CD4-positive, alpha-beta T cell (primary cell): ENCODE results near the gene ARSJ. TPM values are rescaled to one million over a fixed set of nuclear protein-coding genes. Genes with fewer than 3 reads are reported as not detected.

Experiments
- ATAC-seq: fragments of 200-7000 bp; cut with Tn5 transposase; one replicate; pipeline ENCODE4 v1.10.0; 2022; ENCODE audit warnings: mild to moderate bottlenecking; ENCODE audit not compliant: poor library complexity
- CTCF ChIA-PET: fragments of 350-600 bp; sonication (Branson Sonifier 250); formaldehyde crosslinking; loops from one replicate; lab custom pipeline; 2021; ENCODE audit warnings: antibody characterized with exemption, inconsistent platforms; lab: Charles Lee
- POLR2A ChIA-PET: fragments of 350-600 bp; sonication (Branson Sonifier 250); formaldehyde crosslinking; loops from one replicate; lab custom pipeline; 2021; ENCODE audit warnings: antibody characterized with exemption, inconsistent platforms; lab: Charles Lee
- DNase-seq, 14 experiments: peaks; one replicate each; pipeline ENCODE4 v3.0.0-alpha.2; 2013 to 2020; ENCODE audit warnings: mixed read lengths in 2 of 14
- H3K27ac ChIP-seq, 2 donors: one replicate each; pipeline versions ENCODE4 v1.5.1 to v1.7.0; 2013; ENCODE audit warnings: low read length in 2 of 2, low read depth in 1 of 2, mild to moderate bottlenecking in 1 of 2
- H3K27me3 ChIP-seq, 2 experiments: 1 replicate in 1 of 2; 2 replicates in 1 of 2; pipeline versions ENCODE4 v1.6.1 to v1.7.0; 2013; ENCODE audit warnings: low read length in 2 of 2, control low read depth in 1 of 2, mild to moderate bottlenecking in 1 of 2, moderate library complexity in 1 of 2; ENCODE audit not compliant: insufficient read depth in 2 of 2, control insufficient read depth in 1 of 2
- H3K36me3 ChIP-seq: one replicate; pipeline ENCODE4 v1.6.1; 2013; ENCODE audit warnings: low read length, control low read depth; ENCODE audit not compliant: insufficient read depth
- H3K4me1 ChIP-seq: one replicate; pipeline ENCODE4 v1.6.1; 2013; ENCODE audit warnings: low read length, control low read depth; ENCODE audit not compliant: insufficient read depth
- H3K4me3 ChIP-seq: one replicate; pipeline ENCODE4 v1.5.1; 2013; ENCODE audit warnings: mild to moderate bottlenecking, low read length, moderate library complexity
- H3K9me3 ChIP-seq, 2 experiments: 1 replicate in 1 of 2; 2 replicates in 1 of 2; pipeline versions ENCODE4 v1.6.1 to v1.7.0; 2013; ENCODE audit warnings: low read length in 2 of 2, mild to moderate bottlenecking in 2 of 2, control low read depth in 1 of 2, moderate library complexity in 1 of 2; ENCODE audit not compliant: control insufficient read depth in 1 of 2, insufficient read depth in 1 of 2
- H3K27ac Mint-ChIP-seq: one replicate; pipeline ENCODE4 v1.8.0; 2020; ENCODE audit warnings: mixed read lengths
- H3K27me3 Mint-ChIP-seq: one replicate; pipeline ENCODE4 v1.8.0; 2021; ENCODE audit warnings: mixed read lengths
- H3K36me3 Mint-ChIP-seq: one replicate; pipeline ENCODE4 v1.8.0; 2021; ENCODE audit warnings: low read depth, mixed read lengths
- H3K4me1 Mint-ChIP-seq: one replicate; pipeline ENCODE4 v1.8.0; 2021; ENCODE audit warnings: low read depth, mixed read lengths
- H3K4me3 Mint-ChIP-seq: one replicate; pipeline ENCODE4 v1.8.0; 2020; ENCODE audit warnings: mild to moderate bottlenecking, mixed read lengths
- H3K9me3 Mint-ChIP-seq: one replicate; pipeline ENCODE4 v1.8.0; 2020; ENCODE audit warnings: mixed read lengths
- CTCF ChIP-seq: fragments of 200-600 bp; IDR thresholded peaks from one replicate; pipeline ENCODE4 v1.8.0; 2022; ENCODE audit warnings: antibody characterized with exemption, mild to moderate bottlenecking
- intact Hi-C, 2 experiments: fragments of 100-400 bp; cut with DNase I in 1 of 2; cut with micrococcal nuclease in 1 of 2; formaldehyde crosslinking; loops; one replicate each; pipeline versions ENCODE4 v1.15.1 to v1.9.0; 2023 to 2025; cut with DNase I, micrococcal nuclease
- total RNA-seq, 174 experiments: library from RNA in 2 of 174; stranded (reverse) in 2 of 174; gene quantifications; one replicate each; pipeline ENCODE4 v1.2.3 and lab custom pipeline; 2021 to 2026

Gene ARSJ
- total RNA-seq, 2 experiments from 2014 or later: not detected

DNA sequence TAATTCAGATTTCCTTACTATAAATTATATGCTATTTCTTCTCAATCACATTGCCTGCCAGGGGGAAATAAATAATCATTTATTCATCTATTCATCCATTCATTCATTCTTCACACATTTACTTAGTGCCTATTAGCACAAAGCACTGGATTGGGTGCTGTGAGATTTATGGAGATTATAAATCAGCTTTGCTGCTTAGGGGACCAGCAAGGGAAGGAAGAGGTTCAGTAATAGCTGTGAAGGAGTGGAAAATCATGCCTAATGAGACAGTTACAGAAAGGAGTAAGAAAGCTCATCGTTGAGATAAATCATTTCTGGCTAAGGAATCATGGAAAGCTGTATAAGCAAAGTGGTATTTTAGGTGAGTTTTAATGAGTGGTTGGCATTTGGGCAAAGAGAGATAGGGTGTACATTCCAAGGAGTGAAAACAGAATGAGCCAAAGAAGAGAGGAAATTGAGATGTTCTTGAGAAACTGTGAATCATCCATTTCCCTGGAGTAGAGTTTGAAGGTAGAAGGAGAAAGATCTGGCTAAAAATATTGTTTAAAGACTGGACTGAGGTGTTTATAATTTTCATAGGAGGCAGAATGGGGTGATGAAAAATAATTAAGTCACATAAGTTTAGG, 9.6 kb downstream of the ARSJ start:
- Mint-ChIP-seq H3K4me1 (no peaks in the 10 kb centered on the region), H3K27ac (no peak overlapping the region), H3K27me3 (no peaks in the 10 kb centered on the region), H3K4me3 (no peak overlapping the region), H3K9me3 (peaks cover 10% of the 10 kb centered on the region), H3K36me3 (no peaks in the 10 kb centered on the region)
- DNase-seq (no peak), ATAC-seq (no peak)
- Histone ChIP-seq H3K27ac (no peak overlapping the region), H3K4me1 (no peaks in the 10 kb centered on the region), H3K36me3 (no peaks in the 10 kb centered on the region), H3K9me3 (no peaks in the 10 kb centered on the region), H3K27me3 (peaks cover 0 to 5% of the 10 kb centered on the region in 2 experiments), H3K4me3 (no peak overlapping the region)
- CTCF ChIA-PET: no interaction called here
- POLR2A ChIA-PET: no interaction called here
- intact Hi-C loops: no loop called here
- TF ChIP-seq CTCF: no peak

DNA sequence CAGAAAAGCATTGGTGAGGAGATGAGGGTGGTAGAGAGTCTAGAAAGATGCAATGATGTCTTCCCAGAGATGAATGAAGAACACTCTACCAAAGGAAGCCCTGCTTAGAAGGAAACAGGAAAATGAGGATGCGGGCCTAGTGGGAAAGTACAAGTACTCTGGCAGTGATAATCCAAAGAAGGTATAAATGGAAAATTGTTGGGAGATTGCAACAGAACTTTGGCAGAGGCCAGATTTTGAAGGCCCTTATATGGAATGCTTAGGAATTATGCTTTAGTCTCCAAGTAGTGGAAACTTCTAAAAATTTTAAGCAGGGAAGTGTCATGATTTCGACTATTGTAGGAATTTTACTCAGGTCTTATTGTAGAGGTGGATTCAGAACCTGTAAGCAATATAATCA, 11.0 kb downstream of the ARSJ start:
- no peaks in the 10 kb centered on the region for H3K36me3 Mint-ChIP-seq

GRCh38 chr4:113967687-113968086, 11.8 kb downstream of the ARSJ start:
- intact Hi-C loops: no loop called here
- Histone ChIP-seq H3K4me1 (no peaks in the 10 kb centered on the region), H3K27me3 (peaks cover 0 to 5% of the 10 kb centered on the region in 2 experiments), H3K9me3 (peaks cover 0 to 6% of the 10 kb centered on the region in 2 experiments), H3K27ac (no peak overlapping the region), H3K36me3 (no peaks in the 10 kb centered on the region), H3K4me3 (no peak overlapping the region)
- no peaks in the 10 kb centered on the region for H3K27me3 Mint-ChIP-seq
- H3K4me1 Mint-ChIP-seq: no peaks in the 10 kb centered on the region
- no peaks in the 10 kb centered on the region for H3K36me3 Mint-ChIP-seq
- H3K27ac Mint-ChIP-seq: no peak overlapping the region
- CTCF ChIA-PET: no interaction called here
- H3K9me3 Mint-ChIP-seq: peaks cover 3% of the 10 kb centered on the region
- DNase-seq (no peak), ATAC-seq (no peak)
- POLR2A ChIA-PET: no interaction called here
- no peak for TF ChIP-seq CTCF
- no peak overlapping the region for H3K4me3 Mint-ChIP-seq

More for the DNA sequence above, 11.0 kb downstream of the ARSJ start:
- POLR2A ChIA-PET: no interaction called here
- no peak for TF ChIP-seq CTCF
- no peak overlapping the region for H3K27ac ChIP-seq
- CTCF ChIA-PET: no interaction called here
- no peaks in the 10 kb centered on the region for H3K4me1 ChIP-seq
- Mint-ChIP-seq H3K4me3 (no peak overlapping the region), H3K27ac (no peak overlapping the region), H3K4me1 (no peaks in the 10 kb centered on the region), H3K9me3 (peaks cover 5% of the 10 kb centered on the region), H3K27me3 (no peaks in the 10 kb centered on the region)
- intact Hi-C loops: no loop called here
- no peak overlapping the region for H3K4me3 ChIP-seq
- H3K36me3 ChIP-seq: no peaks in the 10 kb centered on the region
- H3K9me3 ChIP-seq: peaks cover 0 to under 1% of the 10 kb centered on the region in 2 experiments
- H3K27me3 ChIP-seq: peaks cover 0 to 5% of the 10 kb centered on the region in 2 experiments
- no peak for DNase-seq
- no peak for ATAC-seq
